WI38 (cell line): Measurements from ENCODE around the gene C18orf32.
"Not testable (repeated sequence)": the region's sequence is repeated elsewhere in the genome, so short reads cannot be mapped to it uniquely, and the experiment has no call there.

Experiments
- H3K4me3 ChIP-seq: 2 replicates; pipeline ENCODE4 v1.5.1; 2011; ENCODE audit warnings: low read depth, mild to moderate bottlenecking, control low read depth, low read length
- TF ChIP-seq, protein P1 (sequence below): IDR thresholded peaks from 2 replicates; pipeline ENCODE4 v1.5.1; 2012; ENCODE audit warnings: low read depth, mild to moderate bottlenecking, control low read depth, low read length

Gene C18orf32

DNA sequence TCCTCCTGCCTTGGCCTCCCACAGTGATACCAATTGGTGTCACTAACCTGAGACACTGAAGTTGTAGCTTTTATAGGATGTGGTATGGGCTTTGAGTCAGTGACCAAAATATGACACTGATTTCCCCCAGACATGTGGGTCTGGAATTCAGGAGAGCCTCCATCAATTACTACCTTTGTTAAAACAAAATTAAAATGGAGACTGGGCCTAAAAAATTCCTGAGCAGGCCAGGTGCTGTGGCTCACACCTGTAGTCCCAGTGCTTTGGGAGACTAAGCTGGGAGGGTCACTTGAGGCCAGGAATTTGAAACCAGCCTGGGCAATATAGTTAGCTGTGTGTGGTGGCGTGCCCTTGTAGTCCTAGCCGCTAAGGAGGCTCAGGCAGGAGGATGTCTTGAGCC is 37.9 kb upstream of the C18orf32 start:
- H3K4me3 ChIP-seq = no peak overlapping the region
- TF ChIP-seq, protein P1, sequence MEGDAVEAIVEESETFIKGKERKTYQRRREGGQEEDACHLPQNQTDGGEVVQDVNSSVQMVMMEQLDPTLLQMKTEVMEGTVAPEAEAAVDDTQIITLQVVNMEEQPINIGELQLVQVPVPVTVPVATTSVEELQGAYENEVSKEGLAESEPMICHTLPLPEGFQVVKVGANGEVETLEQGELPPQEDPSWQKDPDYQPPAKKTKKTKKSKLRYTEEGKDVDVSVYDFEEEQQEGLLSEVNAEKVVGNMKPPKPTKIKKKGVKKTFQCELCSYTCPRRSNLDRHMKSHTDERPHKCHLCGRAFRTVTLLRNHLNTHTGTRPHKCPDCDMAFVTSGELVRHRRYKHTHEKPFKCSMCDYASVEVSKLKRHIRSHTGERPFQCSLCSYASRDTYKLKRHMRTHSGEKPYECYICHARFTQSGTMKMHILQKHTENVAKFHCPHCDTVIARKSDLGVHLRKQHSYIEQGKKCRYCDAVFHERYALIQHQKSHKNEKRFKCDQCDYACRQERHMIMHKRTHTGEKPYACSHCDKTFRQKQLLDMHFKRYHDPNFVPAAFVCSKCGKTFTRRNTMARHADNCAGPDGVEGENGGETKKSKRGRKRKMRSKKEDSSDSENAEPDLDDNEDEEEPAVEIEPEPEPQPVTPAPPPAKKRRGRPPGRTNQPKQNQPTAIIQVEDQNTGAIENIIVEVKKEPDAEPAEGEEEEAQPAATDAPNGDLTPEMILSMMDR = no peak

DNA sequence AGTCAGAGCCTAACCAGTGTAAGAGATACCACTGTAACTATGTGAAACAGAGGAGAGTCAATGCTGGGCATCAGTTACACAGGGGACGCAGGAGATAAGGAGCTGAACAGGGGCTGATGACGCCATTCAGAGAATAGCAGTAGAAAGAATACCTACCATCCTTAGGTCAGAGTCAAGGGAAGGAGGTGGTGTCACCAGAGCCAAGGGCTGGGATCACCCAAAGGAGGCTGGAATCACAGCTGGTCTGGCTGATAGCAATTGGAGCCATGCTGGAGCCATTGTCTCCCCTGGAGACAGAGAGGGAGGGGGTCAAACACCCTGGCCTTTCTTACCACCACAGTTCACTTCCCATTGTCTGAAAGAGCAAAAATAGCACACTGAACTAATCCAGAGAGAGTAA is 37.3 kb upstream of the C18orf32 start:
- TF ChIP-seq, protein P1 = no peak
- no peak overlapping the region for H3K4me3 ChIP-seq

DNA sequence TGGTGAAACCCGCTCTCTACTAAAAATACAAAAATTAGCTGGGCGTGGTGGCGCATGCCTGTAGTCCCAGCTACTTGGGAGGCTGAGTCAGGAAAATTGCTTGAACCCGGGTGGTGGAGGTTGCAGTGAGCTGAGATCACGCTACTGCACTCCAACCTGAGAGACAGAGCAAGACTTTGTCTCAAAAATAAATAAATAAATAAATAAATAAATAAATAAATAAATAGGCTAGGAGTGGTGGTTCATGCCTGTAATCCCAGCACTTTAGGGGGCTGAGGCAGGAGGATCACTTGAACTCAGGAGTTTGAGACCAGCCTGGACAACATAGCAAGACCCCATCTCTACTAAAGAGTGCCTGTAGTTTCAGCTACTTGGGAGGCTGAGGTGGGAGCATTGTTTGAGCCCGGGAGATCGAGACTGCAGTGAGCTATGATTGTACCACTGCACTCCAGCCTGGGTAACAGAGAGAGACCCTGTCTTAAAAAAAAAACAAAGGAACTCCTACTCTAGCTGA is 36.6 kb upstream of the C18orf32 start:
- not testable (repeated sequence) for H3K4me3 ChIP-seq

DNA sequence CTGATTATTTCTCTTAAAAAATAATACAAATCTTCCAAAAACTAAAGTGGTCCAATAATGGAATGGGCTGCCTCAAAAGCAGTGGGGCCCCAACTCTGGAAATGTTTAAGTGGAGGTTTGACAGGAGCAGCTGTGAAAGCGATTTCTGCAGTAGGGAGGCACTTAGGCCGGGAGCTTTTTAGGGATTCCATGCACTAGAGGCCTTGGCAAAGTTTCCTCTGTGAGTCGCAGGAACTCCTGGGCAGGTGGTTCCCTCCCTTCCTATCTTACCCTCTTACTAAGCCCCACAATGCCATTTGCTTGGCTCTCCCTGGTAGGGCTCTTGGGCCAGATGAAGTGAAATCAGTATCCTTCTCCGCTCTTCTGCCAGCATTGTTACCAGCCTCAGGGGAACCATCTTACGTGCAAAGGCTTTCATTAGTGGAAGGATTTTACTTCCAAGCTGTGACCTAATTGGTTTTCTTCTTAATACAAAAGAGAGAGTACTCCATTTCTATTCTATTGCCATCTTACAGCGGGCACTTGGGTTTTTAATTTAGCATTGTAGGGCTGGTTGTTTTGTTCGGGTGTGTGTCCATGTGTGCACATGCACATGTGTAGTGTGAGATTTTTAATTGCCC is 34.3 kb upstream of the C18orf32 start:
- no peak overlapping the region for H3K4me3 ChIP-seq
- TF ChIP-seq, protein P1 = no peak

DNA sequence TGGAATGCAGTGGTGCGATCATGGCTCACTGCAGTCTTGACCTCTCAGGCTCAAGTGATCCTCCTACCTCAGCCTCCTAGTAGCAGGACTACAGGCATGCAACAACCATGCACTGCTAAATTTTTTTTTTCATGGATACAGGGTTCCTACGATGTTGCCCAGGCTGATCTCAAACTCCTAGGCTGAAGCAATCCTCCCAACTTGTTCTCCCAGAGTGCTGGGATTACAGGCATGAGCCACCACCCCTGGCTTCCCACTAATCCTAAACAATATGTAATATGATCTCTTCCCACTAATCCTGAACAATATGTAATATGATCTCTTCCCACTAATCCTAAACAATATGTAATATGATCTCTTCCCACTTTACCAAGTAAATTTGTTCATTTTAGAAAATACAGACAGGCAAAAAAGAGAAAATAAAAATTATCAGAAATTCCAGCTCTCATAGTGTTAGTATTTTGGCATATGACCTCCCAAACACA is 33.7 kb upstream of the C18orf32 start:
- TF ChIP-seq, protein P1 = no peak

DNA sequence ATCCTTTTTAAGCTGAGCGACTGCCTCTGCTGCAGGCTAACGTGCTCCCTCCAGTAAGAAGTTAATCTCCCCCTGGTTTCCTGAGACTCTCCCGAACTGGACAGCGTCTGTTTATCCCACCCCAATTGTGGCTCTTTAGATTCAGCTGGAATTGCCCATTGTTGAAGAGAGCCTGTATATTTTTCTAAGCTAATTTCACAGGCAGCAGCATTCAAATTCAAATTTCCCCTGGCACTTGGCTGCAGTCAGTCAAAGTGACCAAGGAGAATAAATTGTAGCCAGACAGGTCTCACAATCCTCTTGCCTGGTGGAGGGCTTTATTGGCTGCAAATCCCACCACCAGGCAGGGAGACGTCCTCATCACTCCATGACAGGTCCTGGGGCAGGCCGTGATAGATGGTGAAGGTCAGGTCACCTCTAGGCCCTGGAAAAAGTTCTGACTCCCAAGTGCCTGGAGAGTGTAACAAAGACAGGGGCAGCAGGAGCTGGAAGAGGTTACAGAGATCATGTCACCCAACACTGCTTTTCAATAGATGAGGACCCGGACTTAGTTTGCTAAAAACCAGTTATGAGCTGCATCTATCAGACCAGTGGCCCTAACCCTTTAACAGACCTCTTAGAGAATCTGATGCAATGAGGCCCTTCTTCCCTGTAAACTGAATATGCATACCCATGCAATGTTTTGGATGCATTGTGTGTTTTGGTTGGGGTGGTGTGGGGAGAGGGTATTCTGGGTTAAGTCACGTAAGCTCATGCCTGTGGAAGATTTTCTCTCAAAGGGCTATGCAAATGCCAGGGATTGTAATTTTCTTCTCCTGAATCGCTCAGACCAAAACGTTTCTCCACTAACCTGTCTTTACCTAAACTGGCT is 32.3 kb upstream of the C18orf32 start:
- TF ChIP-seq, protein P1 = no peak
- no peak overlapping the region for H3K4me3 ChIP-seq

More for the DNA sequence above, 33.7 kb upstream of the C18orf32 start:
- H3K4me3 ChIP-seq = no peak overlapping the region

DNA sequence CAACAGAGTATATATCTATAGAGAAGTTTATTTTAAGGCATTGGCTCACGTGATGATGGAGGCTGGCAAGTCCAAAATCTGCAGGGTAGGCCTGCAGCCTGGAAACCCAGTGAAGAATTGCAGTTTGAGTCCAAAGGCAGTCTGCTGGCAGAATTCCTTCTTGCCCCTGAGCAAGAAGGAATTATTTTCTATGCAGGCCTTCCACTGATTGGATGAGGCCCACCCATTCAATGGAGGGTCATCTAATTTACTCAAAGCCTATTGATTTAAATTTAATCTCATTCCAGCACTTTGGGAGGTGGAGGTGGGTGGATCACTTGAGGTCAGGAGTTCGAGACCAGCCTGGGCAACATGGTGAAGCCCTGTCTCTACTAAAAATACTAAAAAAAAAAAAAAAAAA is 30.4 kb upstream of the C18orf32 start:
- TF ChIP-seq, protein P1 = no peak
- no peak overlapping the region for H3K4me3 ChIP-seq
